Umbilical cord (tissue), 2 donors: Measurements from ENCODE around the gene FOXP1. TPM values are rescaled to one million over a fixed set of nuclear protein-coding genes. Genes with fewer than 3 reads are reported as not detected.
"Not testable (repeated sequence)": the region's sequence is repeated elsewhere in the genome, so short reads cannot be mapped to it uniquely, and the experiment has no call there.

Experiments used
- DNase-seq: peaks from one replicate; pipeline ENCODE4 v3.0.0-alpha.2; 2015; ENCODE audit warnings: low spot score
- total RNA-seq: library from RNA; depleted of rRNA; stranded (reverse); fragments of >200 nt; gene quantifications from one replicate; pipeline ENCODE4 v1.2.3, GENCODE V29; 2014; ENCODE audit warnings: low replicate concordance; ENCODE audit not compliant: insufficient read depth

The FOXP1 gene
- total RNA-seq, 1 donor from 2014 or later: 148 TPM

DNA sequence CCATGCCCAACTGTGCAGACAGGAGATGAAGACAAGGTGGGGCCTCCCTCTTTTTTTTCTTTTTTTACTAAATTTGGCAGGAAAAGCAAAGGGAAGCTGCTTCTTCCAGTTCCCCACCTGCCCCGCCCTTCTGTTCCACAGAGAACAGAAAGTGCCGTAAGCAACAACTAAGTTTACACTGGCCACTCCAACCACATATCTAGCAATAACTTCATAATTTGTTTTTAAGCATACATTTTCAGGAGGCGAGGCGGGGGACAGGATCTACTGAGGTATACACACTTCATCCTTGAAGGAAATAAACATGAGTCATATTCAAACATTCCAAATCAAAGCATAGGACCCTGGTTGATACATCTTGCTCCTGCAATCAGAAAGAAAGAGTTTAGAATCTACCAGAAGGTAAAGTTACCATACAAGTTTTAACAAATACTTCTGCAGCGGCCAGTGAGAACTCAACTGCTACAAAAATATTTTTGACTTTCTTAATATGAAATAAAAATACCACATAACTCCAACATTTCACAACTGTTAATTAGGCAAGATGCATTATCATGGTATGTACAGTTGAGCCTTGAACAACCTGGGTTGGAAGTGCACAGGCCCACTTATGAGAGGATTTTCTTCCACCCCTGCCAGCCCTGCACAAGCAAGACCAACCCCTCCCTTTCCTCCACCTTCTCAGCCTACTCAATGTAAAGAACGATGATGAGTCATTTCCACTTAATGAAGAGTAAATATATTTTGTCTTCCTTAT, 50.7 kb downstream of the FOXP1 start:
- DNase-seq: peak; percentile 34

DNA sequence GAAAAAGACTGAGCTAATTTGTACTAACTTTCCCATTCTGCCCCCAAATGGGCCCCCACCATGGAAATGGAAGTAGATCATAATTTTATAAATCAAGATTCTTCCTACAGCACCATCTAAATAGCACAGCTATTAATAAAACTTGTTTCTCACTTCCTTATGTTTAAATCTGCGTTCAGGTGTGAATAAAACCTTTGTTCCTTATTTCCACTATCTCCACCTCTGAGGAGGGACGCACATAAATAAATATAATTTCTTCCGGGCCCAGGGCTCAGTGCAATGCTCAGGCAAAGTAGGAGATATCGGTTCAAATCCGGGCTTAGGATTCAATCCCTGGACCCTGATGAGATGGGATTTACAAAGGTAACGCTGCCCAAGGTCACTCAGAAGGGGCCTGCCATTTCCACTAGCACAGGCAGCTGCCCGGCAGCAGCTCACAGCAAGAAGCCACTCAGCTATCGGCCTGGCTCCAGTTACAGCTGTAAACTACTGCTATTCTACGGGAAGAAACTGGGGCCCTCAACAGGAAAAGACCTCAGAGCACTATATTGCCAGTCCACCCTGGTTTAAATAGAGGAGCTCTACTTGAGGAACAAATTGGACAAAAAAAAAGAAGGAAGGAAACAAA, 52.5 kb downstream of the FOXP1 start:
- no peak for DNase-seq

DNA sequence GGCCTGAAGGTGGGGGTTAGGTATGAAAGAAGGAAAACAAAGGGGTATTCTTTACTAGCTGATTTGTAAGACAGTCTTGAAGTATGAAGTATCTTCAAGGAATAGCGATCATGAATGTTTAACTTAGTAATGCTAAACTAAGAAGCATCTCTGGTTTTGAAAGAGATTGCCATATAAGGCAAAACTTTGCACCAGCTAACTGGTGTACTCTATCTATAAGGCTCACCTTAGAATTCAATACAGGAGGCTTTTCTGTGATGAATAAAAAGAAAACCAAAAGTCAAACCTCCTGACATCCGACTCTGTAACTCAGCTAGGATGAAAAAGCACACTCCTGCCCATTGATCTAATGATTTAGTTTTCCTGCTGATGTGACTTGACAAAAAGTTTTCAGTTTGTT, 54.7 kb downstream of the FOXP1 start:
- DNase-seq: no peak

DNA sequence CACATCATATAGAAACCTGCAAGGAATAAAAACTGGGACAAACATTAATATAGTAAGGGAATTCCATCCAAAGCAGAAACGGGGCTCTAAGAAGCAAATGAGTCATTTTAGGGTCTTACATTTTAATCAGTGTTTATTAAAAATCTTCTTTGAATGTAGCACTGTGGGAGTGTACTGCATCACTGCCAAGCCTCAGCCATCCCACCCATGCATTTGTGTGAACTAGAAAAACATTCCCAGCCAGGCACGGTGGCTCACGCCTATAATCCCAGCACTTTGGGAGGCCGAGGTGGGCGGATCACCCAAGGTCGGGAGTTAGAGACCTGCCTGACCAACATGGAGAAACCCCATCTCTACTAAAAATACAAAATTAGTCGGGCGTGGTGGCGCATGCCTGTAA, 57.1 kb downstream of the FOXP1 start:
- DNase-seq: not testable (repeated sequence)

DNA sequence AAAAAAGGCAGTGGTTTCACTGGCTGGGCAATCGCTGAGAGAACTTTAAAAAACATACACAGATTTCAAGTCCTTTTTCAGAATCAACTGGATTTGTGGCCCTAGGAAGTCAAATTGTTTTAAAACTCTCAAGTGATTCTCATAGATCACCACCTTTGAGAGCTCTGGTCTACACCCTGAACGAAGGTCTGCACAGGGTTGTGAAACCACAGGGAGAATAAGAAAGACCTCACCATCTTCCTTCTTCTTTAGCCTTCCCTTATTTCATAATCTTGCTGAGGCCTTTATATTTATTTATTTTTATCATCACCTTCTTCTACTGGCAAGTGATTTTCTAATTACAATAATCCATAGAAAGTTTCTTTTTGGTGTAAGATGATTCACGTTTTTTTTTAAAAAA, 58.1 kb downstream of the FOXP1 start:
- DNase-seq: no peak

DNA sequence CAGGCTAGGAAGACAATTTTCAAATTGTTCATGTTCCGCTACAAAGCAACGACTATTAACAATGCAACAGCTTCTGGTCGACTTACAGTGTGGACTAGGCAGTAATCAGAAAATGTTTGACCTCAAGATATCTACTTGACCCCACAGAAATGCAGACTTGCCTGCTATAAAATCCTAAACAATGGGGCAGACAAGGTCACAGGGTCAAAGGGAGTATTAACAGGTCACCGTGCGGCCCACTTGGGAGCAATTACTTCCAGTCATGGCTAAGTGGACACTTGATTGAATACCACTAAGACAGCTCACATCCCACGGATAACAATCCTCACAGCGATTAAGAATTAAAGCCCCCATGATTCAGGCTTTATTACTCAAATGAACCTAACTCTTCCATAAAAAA, 58.9 kb downstream of the FOXP1 start:
- no peak for DNase-seq

DNA sequence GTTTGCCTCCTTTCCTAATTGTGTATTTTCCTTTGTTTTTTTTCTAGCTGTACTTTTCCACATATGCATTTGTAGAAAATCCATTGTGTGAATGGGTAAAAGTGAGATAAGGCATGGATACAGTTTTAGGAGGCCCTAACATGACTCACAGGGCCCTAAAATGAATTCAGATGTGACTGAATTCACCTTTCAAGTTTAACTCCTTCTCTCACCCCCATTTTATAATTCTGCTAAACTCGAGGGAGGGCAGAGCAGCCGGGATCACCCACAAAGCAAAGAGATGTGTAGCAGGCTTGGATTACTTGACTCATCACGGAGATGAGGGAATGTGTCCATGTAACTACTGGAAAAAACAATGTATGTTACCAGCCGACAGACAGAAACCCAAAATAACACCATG, 59.9 kb downstream of the FOXP1 start:
- DNase-seq: no peak

DNA sequence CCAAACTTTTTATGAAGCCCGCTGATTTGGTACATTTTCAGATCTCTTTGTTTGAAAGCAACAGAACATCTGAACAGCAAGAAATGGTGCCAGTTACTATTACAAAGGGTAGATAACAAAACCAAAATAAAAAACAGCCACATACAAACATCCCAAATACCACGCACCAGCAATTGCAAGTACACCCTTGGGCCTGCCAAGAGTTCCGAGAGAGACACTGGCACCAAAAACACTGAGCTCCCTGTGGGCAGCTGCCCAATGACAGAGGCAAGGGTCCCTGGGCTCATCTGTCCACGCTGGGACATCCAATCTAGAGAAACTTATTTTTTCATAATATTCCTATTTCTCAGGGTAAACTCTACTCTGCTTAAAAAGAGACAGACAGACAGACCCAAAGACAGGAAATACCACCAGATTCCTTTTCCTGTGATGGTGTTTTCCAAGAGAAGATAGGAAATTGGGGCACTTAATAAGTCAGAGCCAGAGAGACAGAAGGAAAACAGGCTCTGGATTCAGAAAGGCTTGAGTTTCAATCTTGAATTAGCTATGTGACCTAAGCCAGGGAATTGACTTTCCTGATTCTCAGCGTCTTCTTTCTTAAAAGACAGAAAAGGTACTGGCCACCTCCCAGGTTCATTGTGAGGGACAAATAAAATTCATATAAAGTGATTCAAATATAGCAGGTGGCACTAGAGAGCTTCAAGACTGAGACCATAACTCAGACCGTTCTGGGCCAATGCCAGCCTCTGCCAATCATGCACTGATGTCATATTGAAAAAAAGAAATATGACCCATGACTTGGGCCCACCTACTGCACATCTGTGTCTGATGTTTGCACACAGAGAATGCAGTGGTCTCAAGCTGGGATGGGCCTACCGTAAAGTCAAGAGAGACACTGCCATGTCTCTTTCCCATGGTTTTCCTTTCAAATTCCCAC, 61.3 kb downstream of the FOXP1 start:
- no peak for DNase-seq

DNA sequence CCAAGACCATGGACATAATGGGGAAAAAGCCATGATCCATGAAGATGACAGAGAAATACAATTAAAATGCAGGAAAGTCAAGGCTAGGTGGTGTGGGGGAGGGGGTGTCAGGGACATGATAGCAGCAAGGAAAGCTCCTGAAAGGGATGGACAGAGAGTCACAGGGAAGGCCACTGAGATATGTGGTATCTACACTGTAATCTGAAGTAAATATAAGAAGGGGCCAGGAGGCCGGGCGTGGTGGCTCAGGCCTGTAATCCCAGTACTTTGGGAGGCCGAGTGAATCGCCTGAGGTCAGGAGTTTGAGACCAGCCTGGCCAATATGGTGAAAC, 62.5 kb downstream of the FOXP1 start:
- DNase-seq: no peak

DNA sequence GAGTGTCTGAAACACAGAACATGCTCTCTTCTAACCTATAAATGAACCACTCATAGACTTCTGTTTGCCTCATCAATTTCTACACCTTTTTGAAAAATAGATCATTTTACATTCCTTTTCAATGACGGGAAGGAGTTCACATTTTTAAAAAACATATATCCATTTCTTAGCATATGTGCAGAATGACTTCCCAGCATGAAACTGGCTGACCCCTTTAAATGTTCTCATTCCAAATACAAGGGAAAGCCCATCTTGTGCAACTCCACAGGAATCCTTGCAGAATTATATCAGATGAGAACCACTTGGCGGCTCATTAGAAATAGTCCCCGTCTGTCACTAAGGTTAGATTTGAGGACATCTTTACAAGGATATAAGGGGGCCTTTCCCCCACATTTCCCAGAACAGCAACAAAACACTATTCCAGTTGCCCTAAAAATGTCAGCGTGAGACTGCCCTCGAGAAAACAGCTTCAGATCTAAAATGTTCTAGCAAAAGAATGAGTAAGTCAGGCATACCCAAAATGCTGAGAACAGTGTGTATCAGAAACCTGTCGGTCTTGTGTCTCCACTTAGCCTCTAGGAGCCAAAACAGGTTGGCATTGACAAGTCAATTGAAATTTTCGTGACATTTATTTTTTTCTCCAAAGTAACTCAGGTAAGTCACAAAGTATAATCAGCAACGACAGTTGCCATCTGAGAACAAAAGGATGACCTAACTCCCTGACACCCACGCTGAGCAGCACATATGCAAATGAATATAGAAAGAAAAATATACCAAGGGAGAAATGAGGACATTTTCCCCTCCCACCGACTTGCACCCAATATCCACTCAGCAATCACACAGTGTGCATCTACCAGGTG, 63.1 kb downstream of the FOXP1 start:
- no peak for DNase-seq

DNA sequence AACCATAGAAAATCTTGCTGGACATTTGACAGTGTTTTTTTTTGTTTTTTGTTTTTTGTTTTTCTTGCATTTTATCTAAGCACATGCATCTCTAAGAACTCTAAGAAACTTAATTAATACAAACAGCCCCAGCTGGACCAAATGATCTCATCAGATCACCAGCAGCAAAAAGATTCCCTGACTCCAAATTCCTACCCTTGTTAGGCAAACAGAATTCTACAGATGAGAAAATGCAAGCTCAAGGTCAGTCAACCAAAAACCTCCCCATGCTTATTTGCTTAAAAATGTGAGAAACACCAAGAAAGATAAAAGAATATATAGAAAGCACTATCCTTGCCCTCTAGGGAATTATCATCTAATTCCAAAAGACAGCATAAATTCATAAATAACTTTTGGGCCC, 65.4 kb downstream of the FOXP1 start:
- DNase-seq: no peak

DNA sequence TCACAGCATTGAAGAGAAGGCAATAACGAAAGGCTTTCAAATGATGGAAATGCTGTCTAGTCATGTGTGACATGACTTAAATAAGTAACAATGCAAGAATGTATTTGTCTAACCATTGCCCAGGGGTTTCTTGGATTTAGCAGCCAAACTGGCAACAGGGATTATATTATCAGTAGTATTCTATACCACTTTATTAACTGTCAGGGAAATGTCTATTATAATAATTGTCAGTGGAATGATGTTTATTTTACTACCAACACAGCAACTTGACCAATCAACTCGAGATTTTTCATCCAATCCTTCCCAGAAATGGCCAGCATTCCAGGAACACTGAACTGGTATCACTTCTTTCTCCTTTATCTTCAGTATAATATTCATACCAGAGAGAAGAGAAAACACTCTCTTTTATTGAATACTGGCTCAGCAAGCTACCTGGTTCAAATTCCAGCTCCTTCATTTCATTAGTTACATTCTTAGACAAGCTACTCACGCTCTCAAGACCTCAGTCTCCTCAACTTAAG, 66.2 kb downstream of the FOXP1 start:
- DNase-seq: no peak

DNA sequence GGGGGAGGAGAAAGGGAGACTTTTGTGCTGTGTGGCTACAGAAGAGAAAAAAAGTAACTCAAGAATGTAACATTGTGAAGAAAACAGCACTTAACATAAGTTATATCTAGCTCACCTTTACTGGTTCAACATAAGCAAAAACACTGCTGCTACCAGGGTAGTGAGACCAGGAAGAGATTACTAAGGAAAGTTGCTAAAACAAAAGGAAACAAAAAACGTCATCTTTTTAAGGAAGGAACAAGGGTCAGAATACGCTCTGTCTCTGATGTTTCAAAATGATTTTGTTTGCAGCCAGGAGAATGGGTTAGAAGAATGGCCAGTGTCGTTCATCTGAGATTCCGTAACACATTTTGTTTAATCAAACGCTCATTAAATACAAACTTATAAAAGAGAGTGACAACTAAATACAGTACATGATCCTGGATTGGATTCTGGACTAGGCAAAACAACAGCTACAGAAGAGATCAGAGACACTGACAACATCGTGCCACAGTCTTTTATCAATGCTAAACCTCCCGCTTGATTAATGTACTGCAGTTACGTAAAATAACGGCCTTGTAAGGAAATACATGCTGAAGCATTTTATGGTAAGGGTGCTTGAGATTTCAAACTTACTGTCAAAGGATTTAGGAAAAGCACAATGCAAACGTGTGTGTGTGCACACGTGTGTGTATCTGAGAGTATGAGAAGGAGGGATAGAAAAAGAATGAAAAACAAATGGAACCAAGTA, 67.7 kb downstream of the FOXP1 start:
- peak; percentile 68 for DNase-seq

DNA sequence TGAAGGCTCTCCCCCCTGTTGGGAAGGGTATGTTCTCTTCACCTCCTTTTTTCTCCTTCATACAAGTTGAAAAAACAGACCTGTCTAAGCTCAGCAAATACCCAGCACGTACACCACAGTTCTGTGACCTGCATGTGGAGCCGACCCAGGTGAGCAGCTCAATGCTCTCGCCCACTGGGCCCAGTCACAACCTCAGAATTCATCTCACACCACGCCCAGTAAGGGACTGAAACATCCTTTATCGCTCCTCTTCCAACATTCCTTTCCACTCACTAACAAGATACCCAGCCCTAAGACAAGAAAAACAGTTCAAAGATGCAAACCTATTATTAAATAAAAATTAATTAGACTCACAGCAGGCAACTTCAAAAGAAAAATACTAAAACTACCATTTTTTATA, 68.9 kb downstream of the FOXP1 start:
- DNase-seq: no peak

DNA sequence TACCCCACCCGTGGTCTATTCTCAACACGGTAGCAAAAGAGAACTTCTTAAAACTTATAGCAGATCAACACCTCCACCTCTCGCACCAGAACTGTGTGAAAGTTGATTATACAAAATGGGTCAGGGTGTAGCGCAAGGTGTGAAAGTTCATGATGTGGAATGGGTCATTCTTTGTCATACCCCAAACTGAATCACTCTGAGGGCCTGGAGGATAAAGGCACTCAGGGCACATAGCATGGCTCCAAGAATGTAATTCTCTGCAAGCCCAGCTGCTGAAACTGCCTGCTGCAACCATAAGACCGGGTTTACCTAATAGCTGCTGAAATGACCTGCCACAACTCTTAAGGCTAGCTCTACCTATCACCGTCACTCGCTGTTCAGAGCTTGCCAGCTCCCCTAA, 70.0 kb downstream of the FOXP1 start:
- no peak for DNase-seq

DNA sequence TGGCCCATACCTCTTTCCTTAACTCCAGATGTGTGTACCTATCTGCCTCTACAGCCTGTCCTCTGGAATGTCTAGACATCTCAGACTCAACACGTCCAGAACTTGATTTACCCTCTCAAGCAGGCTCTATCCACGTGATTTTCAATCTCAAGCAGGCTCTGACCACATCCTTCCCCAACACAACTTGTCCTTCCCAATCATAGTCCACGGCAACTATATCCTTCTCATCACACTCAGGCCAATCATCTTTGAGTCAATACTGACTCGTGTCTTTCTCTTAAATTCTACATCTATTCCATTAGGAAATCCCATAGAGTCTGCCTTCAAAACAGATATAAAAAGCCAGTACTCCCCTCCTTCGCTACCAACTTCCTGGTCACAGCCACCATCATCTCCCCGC, 70.4 kb downstream of the FOXP1 start:
- no peak for DNase-seq

DNA sequence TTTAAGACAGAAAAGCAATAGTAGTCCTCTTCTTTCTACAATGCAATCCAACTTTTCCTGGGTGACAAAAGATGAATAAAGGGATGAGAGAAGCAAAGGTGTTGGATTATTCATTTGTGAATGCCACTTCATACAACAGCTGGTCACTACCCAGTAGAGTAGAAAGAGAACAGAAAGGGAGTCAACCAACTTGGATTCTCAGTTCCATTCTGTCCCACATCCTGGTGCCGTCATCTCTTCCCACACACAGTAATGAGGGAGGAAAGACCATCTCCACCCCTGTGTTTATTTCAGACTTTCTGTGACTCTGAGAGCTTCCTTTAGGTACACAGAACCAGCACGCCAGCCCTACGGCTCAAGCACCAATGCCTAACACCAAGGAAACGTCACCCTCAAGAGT, 71.0 kb downstream of the FOXP1 start:
- no peak for DNase-seq

DNA sequence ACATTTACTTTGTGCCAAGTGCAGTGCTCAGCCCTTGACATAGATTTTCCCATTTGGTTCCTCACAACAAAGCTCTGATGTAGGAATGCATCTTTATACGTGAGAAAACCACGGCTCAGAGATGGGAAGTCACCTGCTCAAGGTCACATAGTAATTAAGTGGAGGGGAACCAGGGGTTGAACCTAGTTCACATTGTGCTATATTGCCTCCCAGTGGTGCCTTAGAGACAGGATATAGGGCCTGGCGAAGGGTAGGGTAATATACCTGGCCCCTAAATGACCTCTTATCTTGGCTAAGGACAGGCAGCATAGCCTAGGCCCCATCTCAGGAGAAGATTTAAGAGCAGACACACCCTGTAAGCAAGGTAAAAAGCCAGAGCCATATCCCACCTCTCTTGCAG, 71.5 kb downstream of the FOXP1 start:
- no peak for DNase-seq

DNA sequence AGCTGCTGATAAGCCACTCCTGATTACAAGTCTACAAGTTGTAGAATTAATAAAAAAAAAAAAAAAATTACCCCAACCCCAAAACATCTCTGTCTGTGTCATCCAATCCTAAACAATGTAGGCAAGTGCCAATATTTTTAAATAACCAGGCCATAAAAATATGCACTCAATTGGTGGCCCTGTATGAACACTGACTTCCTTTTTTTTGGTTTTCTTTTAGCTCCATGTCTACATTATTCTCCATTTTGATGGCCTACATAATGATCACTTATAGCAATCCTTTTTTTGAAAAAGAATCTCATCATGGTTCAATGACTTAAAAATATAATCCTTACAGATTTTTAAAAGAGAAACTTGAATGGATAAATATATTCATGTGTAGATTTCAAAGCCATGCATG, 72.1 kb downstream of the FOXP1 start:
- no peak for DNase-seq

DNA sequence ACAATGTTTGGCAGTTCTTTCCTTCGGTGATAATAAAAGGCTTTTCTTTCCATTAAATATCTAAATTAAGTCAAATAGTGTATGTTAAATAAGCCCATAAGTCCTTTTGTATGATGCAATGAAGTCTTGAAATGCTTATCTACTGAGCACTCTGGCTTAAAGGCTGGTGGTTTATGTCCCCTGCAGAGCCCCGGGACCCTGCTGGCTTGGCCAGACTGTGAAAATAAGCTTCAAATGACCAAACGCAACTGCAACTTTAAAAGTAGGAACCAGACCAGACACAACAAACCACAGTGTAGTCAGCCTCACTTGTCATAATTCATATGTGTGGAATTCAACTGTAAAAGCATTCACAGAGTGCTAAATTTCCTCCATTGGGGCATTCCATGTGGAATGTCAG, 72.5 kb downstream of the FOXP1 start:
- DNase-seq: peak; percentile 95

DNA sequence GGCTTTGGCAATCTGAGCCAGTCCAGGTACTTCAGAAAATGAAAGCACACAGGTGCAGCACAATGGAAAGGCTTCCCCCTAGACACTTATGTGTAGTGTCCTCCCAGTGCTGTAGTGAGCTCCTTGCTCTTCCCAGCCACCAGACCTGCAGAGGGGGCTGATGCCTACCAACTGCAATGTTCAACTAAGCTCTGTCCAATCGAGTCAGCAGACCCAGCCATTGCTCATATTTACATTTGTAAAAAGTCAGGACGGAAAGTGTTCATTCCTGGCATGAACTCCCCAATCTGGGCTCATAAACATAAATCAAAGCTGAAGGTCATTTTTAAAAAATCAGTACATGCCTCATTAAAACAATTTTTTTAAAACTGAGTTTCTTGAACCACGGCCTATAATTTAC, 73.0 kb downstream of the FOXP1 start:
- peak; percentile 77 for DNase-seq
